HG03354 (cell line): ENCODE measurements around the gene CABLES2.
"Not testable (repeated sequence)": the region's sequence is repeated elsewhere in the genome, so short reads cannot be mapped to it uniquely, and the experiment has no call there.

Source experiments
- ATAC-seq: cut with Tn5 transposase; IDR thresholded peaks from one replicate; pipeline ENCODE4 v1.9.1; 2021; ENCODE audit warnings: mild to moderate bottlenecking; ENCODE audit not compliant: unreplicated experiment, poor library complexity, severe bottlenecking

Gene CABLES2

DNA sequence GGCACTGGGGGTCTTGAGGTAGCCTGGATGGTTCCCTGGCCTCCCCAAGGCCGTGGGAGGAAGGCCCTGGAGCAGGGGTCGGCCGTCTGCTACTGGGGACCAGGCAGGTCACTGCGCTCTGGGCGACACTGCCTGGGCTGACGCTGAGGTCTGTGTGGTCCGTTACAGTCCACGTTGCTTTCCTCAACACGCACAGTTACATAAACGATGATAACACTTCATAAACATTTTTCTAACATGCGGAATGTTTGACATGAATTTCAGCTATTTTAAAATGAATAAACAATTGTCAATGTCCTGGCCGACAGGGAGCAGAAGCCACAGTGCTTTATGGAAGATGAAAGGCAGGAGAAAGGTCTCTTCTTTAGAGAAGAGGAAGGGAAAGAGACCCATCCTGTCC, 30.4 kb upstream of the CABLES2 start:
- ATAC-seq: no peak

- ATAC-seq: no peak
Measured at GRCh38 chr20:62436692-62437091, 29.6 kb upstream of the CABLES2 start.

DNA sequence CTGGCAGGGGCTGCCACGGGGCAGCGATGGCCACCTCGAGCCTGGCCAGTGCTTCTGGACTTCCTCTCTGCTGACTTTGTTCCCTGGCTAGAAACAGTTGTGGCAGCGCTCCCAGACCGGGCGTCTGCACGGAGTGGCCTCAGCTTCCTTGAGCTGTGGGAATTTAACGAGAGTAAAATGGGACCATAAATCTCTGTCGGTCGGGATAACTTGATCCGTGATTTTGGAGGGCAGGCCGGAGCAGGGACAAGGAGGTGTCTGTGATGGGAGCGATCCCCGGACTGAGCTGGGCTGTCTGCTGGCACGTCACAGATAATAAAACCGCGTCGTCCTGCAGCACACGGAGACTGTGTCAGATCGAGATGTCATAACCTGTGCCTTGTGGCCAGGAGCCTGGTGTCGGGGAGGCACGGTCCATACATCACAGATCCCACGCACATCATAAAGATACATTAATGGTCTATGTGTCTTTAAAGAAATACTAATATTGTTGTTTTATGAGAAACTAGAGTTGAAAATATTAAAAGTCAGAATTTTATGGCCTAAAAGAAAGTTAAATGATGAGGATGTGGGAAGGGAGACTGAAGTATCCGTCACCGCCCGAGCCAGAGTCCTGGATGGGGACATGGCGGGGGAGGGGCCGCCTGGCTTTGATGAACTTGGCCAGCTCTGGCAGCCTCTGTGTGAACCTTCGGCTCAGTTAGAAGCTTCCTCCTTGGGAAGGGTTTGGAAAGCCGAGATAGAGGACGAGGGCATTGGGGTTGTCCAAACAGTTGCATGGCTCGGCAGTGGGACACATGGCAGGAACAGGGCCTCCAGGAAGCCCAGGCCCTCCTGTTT, 26.8 kb upstream of the CABLES2 start:
- no peak for ATAC-seq

DNA sequence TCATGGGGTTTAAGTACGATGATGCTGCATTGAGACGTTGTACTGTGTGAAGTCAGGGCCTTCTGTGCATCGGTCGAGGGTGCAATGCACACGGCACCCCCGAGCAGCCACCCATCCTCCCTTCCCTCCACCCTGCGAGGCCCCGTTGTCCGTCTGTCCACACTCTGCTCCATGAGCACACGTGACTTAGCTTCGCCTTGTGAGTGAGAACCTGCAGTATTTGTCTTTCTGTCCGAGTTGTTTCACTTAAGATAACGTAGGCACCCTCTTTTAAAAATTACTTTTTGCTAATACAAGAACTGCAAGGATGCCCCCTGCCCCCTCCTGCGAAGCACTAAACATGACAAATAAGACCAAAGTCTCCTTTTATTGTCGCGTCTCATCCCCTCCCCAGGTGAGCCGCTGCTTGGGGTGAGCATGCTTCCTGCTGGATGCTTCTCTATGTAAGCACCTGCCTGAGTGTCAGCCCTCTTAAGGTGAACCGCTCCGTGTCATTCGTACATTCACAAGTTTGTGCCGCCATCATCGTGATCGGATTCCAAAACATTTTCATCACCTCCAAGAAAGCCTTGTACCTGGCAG, 23.9 kb upstream of the CABLES2 start:
- no peak for ATAC-seq

DNA sequence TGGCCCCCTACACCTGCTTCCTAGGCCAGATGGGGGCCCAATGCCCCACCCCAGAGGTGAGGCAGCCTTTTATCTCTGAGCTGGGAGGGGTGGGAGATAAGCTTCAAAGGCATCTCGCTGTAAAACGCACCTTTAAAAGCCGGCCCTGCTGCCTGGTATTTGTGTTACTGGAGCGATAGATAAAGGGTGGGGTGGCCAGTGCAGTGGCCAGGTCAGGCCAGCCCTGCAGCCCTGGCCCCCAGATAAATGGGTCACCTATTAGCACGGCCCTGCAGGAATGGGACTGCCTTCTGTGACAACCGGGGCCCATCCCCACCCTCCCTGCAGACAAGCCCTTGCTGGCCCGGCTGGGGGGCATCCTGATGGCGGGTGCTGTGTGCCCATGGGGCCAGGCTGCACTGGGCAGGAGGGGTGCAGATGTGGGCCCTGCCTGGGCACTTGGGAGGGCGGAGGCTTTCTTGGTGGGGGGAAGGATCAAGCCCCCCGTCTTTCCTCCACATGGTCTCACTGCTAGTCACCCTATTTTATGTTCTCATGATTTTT, 23.3 kb upstream of the CABLES2 start:
- no peak for ATAC-seq

DNA sequence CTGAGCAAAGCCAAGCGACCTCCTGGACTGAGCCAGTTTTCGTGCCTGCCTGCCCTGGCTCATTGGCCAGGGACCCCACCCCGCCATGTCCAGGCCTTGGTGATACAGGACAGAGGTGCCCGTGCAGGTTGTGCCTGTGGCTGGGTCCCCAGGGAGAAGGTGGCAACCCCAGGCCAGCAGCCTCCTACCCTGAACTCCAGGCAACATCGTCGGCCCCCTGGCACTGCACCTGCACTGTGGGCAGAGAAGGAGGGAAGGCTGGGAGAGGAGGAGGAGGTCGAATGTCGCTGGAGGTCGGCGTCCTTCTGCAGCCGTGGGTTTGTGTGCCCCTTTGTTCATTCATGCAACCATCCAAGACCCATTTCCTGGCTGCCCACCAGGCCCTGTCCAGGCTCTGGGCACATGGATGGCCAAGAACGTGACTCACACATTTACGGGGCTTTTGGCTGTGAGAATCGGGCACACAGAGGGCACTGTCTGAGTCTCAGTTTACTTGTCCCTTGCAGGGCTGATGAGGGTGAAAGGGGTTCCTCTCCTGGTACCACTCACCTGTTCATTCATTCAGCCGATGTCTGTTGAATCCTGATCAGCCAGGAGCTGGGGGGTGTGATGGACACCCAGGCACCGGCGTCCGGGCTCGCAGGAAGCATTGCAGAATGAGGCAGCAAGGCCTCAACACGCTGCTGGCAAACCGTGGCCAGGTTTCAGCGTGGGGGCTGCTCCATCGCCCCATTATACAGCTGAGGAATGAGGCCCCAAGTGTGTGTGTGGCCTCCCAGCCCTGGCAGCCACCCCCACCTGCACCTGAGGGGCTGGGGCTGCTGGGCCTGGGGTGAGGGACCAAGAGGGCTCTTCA, 22.6 kb upstream of the CABLES2 start:
- no peak for ATAC-seq

GRCh38 chr20:62428396-62429295, 21.6 kb upstream of the CABLES2 start:
- ATAC-seq: no peak

DNA sequence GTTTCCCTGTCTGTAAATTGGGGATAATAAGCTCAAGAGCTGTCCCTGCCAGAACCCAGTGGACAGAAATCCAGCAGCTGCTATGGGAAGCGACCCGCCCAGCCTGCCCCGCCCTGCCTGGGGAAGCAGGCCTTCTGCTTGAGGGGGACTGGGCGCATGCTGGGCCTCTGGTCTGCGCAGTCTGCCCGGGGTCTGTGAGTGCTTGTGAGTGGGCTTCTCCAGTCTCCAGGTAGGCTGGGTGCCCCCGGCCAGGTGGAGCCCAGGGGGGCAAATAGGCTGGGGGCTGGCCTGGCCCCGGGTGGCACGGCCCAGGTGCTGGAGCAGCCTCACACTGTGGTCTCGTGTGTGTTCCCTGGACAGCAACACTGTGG, 20.9 kb upstream of the CABLES2 start:
- no peak for ATAC-seq

DNA sequence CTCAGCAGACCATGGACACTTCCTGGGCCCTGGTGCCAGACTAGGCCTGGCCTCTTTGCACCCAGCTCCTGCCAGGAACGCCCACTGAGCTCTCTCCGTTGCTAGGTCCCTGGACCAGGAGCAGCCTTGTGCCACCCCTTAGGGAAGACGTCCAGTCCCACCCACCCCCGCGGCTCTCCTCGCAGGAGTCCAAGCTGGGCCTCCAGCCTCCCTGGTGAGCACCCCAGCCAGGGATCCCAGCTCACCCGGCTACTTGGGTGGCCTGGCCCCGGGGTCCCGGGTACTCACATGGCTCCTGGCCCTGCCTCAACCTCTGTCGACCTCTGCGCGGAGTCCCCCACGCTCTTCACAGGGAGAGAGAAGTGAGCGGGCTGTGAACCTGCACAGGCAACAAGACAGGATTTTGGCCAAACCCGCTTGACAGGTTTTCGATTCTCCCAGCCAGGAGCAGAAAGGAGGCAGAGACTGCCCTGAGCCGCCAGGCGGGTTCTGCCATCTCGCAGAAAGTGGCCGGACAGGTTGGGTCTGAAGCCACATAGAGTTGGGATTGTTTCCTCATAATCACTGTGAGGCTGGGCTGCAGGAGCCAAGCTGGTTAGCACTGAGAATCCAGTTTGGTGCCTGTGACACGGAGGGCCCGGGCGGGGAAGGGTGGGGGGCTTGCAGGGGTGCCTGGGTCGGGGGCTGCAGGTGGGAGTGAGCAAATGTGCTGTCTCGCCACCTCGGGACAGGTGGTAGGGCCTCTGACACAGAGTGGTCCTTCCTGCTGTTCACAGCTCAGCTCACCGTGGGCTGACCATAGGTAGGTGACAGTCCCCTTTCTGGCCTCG, 20.3 kb upstream of the CABLES2 start, which contains the start of gene RBBP8NL:
Gene RBBP8NL (minus strand): TSS at position 368 of the 830 bp plus-strand sequence. CDS start 7,892 bp downstream, outside the sequence.
- no peak for ATAC-seq

DNA sequence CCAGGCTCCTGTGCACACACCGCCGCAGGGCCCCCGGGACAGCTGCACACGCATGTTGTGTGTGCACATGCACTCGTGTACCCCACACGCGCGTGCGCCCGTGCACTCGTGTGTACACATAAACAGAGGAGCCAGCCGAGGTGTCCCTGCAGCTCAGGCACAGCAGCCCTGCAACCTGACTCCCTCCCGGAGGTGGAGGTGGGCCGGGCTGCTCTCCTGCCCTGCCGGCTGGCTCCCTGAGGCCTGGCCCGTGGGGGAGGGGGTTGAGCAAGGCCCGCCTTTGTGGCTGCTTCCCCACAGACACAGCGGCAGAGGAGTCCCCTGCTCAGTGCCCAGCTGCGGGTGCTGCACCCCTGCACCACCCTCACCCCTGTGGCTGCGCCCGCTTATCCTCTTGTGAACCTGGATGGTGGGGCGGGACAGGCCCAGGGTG, 19.6 kb upstream of the CABLES2 start:
- ATAC-seq: no peak

DNA sequence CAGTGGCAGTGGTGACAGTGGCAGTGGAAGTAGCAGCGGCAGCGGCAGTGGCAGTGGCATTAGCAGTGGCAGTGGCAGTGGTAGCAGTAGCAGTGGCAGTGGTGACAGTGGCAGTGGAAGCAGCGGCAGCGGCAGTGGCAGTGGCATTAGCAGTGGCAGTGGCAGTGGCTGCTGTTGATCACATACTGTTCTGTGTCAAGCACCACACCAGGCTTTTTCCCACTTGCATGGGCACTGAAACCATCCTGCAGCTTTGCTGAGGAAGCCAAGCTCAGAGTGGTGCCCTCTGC, 18.9 kb upstream of the CABLES2 start:
- ATAC-seq: not testable (repeated sequence)

DNA sequence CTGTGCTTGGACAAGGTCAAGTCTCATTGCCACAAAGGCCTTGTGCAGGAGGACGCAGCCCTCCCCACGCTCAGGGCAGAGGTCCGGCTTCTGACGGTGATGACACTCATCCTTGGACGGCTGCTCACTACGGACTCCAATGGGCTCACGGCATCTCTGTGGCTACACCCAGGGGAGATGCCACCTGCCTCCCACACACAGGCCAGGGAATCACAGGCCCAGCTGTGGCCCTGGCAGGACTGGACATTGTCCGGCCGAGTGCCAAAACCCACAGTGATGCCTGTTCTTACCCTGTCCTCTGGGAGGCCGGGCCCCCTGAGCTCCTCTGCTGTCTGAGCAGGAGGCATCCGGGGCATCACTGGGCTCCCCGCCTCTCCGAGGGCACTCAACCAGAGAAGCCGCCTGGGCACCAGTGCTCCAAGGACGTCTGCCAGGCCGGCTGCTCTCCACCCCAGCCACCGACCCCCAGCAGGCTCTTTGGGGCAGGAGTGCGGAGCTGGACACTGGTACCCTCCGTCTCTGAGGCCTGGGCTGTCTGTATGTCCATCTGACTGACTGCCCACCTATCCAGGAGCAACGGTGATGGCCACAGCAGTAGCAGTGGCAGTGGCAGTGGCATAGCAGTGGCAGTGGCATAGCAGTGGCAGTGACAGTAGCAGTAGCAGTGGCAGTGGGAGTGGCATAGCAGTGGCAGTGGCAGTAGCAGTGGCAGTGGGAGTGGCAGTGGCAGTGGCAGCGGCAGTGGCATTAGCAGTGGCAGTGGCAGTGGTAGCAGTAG, 18.4 kb upstream of the CABLES2 start:
- ATAC-seq: no peak

DNA sequence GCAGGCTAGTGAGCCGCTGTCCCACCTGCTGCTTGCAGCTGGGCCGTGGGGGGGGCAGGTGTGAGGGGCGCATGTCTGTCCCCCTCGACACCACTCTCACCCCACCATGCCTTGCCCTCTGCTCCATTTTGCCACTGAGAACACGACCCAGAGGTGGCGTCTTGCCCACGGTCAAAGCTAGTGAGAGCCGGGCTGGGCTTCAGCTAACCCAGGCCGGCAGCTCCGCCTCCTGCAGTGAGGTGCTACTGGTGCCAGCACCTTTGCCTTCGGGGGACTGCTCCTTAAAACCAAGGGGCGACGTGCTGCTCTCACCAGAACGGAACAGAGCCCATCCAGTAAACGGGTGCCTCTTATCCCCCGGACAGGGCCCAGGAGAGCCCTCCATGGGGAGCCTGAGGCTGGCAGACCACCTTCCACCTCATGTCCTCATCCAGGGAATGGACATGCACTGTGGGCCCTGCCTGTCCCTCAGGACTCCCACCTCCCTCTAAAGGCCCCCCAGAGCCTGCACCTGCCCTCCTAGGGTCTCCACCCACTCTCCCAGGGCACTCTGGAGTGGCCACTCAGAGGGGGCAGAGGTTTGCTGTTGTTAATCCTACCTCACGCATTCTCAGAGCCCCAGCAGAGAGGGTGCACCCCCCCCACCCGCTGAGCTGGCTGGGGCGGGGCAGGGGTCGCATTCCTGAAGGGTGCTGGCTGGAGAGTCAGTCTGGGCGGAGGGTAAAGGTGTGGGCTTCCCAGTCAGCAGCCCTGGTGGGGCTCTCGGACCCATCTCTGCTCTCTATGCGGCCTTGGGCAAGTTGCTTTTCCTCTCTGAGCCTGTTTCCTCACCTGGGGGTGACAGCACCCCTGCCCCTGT, 17.4 kb upstream of the CABLES2 start:
- ATAC-seq: no peak

DNA sequence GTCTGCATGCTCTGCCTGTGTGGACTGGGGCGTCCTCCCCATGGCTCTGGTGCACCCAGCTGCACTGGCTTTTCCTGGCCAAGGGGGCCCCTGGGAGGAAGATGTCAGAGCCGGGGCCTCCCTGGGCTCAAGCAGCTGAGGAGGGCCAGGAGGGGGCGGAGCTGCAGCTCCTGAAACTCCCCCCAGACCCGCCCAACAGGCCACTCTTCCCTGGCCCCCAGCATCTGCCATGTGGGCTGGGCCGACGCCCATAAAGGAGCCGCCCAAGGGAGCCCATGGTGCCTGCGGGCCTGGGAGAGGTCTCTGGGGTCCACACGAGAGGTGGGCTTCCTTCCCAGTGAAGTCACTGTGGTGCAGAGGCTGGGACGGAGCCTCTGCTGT, 16.2 kb upstream of the CABLES2 start:
- ATAC-seq: no peak

- no peak for ATAC-seq
Measured at GRCh38 chr20:62422636-62423325, 15.7 kb upstream of the CABLES2 start.

DNA sequence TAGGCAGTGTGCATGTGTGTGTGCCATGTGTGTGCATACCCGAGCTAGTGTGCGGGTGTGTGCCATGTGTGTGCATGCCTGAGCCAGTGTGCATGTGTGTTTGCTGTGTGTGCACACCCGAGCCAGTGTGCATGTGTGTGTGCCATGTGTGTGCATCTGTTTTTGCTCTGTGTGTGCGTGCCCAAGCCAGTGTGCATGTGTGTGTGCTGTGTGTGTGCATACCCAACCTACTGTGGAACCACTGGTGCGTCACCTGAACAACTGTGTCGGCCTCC, 14.6 kb upstream of the CABLES2 start:
- no peak for ATAC-seq
